K562 (cell line): ENCODE measurements around the gene ACAD10. TPM values are rescaled to one million over a fixed set of nuclear protein-coding genes. Genes with fewer than 3 reads are reported as not detected.

Experiments
- CEBPG ChIP-seq, 3 experiments: fragments of 200-800 bp in 1 of 3; sonication (Bioruptor generic) in 1 of 3; sonication (generic) in 1 of 3; formaldehyde crosslinking in 1 of 3; IDR thresholded peaks in 2 of 3; conservative IDR thresholded peaks in 1 of 3; 2 replicates each; pipeline versions ENCODE4 v1.6.1 to v1.8.0; 2016 to 2022; ENCODE audit warnings: missing compliant biosample characterization in 2 of 3, missing genetic modification characterization in 2 of 3, mild to moderate bottlenecking in 1 of 3, missing genetic modification reagents in 1 of 3
- DLX4 ChIP-seq: fragments of 250-450 bp; sonication (Bioruptor Pico); IDR thresholded peaks from 2 replicates; pipeline ENCODE4 v1.6.1; 2021; ENCODE audit warnings: mild to moderate bottlenecking
- FOXK1 ChIP-seq: sonication (generic); formaldehyde crosslinking; IDR thresholded peaks from 2 replicates; pipeline ENCODE4 v1.8.0; 2022; ENCODE audit warnings: missing genetic modification reagents, mild to moderate bottlenecking, borderline replicate concordance
- NFIX ChIP-seq: fragments of 250-450 bp; sonication (Bioruptor Pico); IDR thresholded peaks from 2 replicates; pipeline ENCODE4 v1.4.0; 2020; ENCODE audit warnings: low read depth, mild to moderate bottlenecking, moderate library complexity
- NRF1 ChIP-seq, 2 experiments: fragments of 450-650 bp; IDR thresholded peaks in 1 of 2; conservative IDR thresholded peaks in 1 of 2; 2 replicates each; pipeline ENCODE4 v1.6.1; 2014; ENCODE audit warnings: mild to moderate bottlenecking in 2 of 2
- OTX1 ChIP-seq: fragments of 450-650 bp; formaldehyde crosslinking; IDR thresholded peaks from 2 replicates; pipeline ENCODE4 v1.4.0; 2022; ENCODE audit warnings: mild to moderate bottlenecking
- POLR2H ChIP-seq: IDR thresholded peaks from 2 replicates; pipeline ENCODE4 v1.6.1; 2016; ENCODE audit warnings: missing genetic modification characterization, low read depth, mild to moderate bottlenecking, control low read depth, missing compliant biosample characterization, moderate library complexity
- RFX7 ChIP-seq: fragments of 250-450 bp; sonication (Bioruptor Pico); IDR thresholded peaks from 2 replicates; pipeline ENCODE4 v1.5.1; 2021; ENCODE audit warnings: mild to moderate bottlenecking
- SP2 ChIP-seq: IDR thresholded peaks from 2 replicates; pipeline ENCODE4 v1.6.1; 2011; ENCODE audit warnings: mild to moderate bottlenecking, low read depth, low read length, moderate library complexity; ENCODE audit not compliant: poor library complexity, severe bottlenecking; ENCODE audit errors: extremely low read depth
- TCFL5 ChIP-seq: fragments of 250-450 bp; sonication (Bioruptor Pico); conservative IDR thresholded peaks from 2 replicates; pipeline ENCODE4 v1.6.1; 2021; ENCODE audit warnings: mild to moderate bottlenecking, moderate library complexity, matching md5 sums
- THAP12 ChIP-seq: fragments of 250-450 bp; sonication (Bioruptor Pico); IDR thresholded peaks from 2 replicates; pipeline ENCODE4 v1.9.0; 2021; ENCODE audit warnings: mild to moderate bottlenecking, inconsistent platforms
- U2AF1 ChIP-seq: fragments of 200-400 bp; formaldehyde crosslinking; optimal IDR thresholded peaks from 2 replicates; pipeline ENCODE3; 2017; ENCODE audit warnings: mild to moderate bottlenecking, low read depth, low read length, moderate library complexity
- ZNF140 ChIP-seq: fragments of 250-450 bp; sonication (Bioruptor Pico); IDR thresholded peaks from 2 replicates; pipeline ENCODE4 v1.8.0; 2021; ENCODE audit warnings: moderate library complexity, mild to moderate bottlenecking, inconsistent platforms
- ZNF184 ChIP-seq: sonication (generic); formaldehyde crosslinking; IDR thresholded peaks from 2 replicates; pipeline ENCODE4 v1.5.0; 2020; ENCODE audit warnings: missing genetic modification reagents
- ZNF639 ChIP-seq, 2 experiments: fragments of 200-800 bp in 1 of 2; sonication (Bioruptor generic) in 1 of 2; sonication (generic) in 1 of 2; formaldehyde crosslinking in 1 of 2; IDR thresholded peaks in 1 of 2; conservative IDR thresholded peaks in 1 of 2; 2 replicates each; pipeline versions ENCODE4 v1.5.0 to v1.6.1; 2016 to 2020; ENCODE audit warnings: missing compliant biosample characterization in 1 of 2, missing genetic modification characterization in 1 of 2, missing genetic modification reagents in 1 of 2
- polyA plus RNA-seq, 8 experiments: library from polyadenylated mRNA; depleted of rRNA in 4 of 8; stranded (reverse) in 5 of 8; unstranded in 3 of 8; fragments of >200 nt; fragmentation: Nextera tagmentation in 2 of 8; fragmentation: Illumina TruSeq in 1 of 8; extraction: Ambion mirVana in 2 of 8; extraction: Trizol in 1 of 8; gene quantifications; 2 replicates each; pipeline versions ENCODE4 v1.2.1 to v1.2.3, GENCODE V29; 2011 to 2014; ENCODE audit warnings: inconsistent platforms in 1 of 8, missing spikeins in 1 of 8
- total RNA-seq, 7 experiments: library from RNA; depleted of rRNA in 6 of 7; stranded (reverse); fragments of >200 nt in 6 of 7; fragmentation: Illumina TruSeq in 2 of 7; extraction: Trizol in 2 of 7; gene quantifications; 2 replicates each; pipeline versions ENCODE4 v1.2.1 to v1.2.3, GENCODE V29; 2011 to 2021; ENCODE audit warnings: low replicate concordance in 1 of 7
- TF ChIP-seq, protein P1 (sequence below): fragments of 200-800 bp; sonication (Bioruptor generic); IDR thresholded peaks from 2 replicates; pipeline ENCODE4 v1.6.1; 2016; ENCODE audit warnings: missing genetic modification characterization, missing compliant biosample characterization

ACAD10 gene
- total and polyA plus RNA-seq, 9 of the 15 experiments (the other 6 are each of a cell fraction or from before 2014, with no cell fraction given) = 2.3 to 19.2 (median 12.0) TPM

- TF ChIP-seq RFX7 (CRISPR knock-in tag) = no peak
- peak; percentile 87 for TF ChIP-seq POLR2H (tag)
- no peak for TF ChIP-seq U2AF1
- no peak for TF ChIP-seq DLX4 (CRISPR knock-in tag)
- peak; percentile 54; the same call in 1 of the 2 replicates for TF ChIP-seq FOXK1 (CRISPR knock-in tag)
- TF ChIP-seq NRF1 (conservative IDR thresholded peaks at IDR 0.05 in 1 of 2, IDR thresholded peaks at IDR 0.05 in 1 of 2) = peak; percentile 92 to 94
- TF ChIP-seq OTX1 = no peak
- TF ChIP-seq ZNF639 (CRISPR knock-in tag; conservative IDR thresholded peaks at IDR 0.05 in 1 of 2, IDR thresholded peaks at IDR 0.05 in 1 of 2) = peak in 1 of 2 experiments; percentile 57; a peak in 1 of 4 replicates
- no peak for TF ChIP-seq NFIX (CRISPR knock-in tag)
- TF ChIP-seq ZNF184 (CRISPR knock-in tag) = no peak
- TF ChIP-seq THAP12 (CRISPR knock-in tag) = no peak; the same call in 1 of the 2 replicates
- peak; percentile 42; the same call in 1 of the 2 replicates for TF ChIP-seq CEBPG (CRISPR knock-in tag; IDR thresholded peaks at IDR 0.05)
- TF ChIP-seq CEBPG (tag; conservative IDR thresholded peaks at IDR 0.05 in 1 of 2, IDR thresholded peaks at IDR 0.05 in 1 of 2) = no peak
- no peak for TF ChIP-seq ZNF140 (CRISPR knock-in tag)
- no peak for TF ChIP-seq SP2
- TF ChIP-seq TCFL5 (CRISPR knock-in tag) = no peak
- TF ChIP-seq, protein P1, sequence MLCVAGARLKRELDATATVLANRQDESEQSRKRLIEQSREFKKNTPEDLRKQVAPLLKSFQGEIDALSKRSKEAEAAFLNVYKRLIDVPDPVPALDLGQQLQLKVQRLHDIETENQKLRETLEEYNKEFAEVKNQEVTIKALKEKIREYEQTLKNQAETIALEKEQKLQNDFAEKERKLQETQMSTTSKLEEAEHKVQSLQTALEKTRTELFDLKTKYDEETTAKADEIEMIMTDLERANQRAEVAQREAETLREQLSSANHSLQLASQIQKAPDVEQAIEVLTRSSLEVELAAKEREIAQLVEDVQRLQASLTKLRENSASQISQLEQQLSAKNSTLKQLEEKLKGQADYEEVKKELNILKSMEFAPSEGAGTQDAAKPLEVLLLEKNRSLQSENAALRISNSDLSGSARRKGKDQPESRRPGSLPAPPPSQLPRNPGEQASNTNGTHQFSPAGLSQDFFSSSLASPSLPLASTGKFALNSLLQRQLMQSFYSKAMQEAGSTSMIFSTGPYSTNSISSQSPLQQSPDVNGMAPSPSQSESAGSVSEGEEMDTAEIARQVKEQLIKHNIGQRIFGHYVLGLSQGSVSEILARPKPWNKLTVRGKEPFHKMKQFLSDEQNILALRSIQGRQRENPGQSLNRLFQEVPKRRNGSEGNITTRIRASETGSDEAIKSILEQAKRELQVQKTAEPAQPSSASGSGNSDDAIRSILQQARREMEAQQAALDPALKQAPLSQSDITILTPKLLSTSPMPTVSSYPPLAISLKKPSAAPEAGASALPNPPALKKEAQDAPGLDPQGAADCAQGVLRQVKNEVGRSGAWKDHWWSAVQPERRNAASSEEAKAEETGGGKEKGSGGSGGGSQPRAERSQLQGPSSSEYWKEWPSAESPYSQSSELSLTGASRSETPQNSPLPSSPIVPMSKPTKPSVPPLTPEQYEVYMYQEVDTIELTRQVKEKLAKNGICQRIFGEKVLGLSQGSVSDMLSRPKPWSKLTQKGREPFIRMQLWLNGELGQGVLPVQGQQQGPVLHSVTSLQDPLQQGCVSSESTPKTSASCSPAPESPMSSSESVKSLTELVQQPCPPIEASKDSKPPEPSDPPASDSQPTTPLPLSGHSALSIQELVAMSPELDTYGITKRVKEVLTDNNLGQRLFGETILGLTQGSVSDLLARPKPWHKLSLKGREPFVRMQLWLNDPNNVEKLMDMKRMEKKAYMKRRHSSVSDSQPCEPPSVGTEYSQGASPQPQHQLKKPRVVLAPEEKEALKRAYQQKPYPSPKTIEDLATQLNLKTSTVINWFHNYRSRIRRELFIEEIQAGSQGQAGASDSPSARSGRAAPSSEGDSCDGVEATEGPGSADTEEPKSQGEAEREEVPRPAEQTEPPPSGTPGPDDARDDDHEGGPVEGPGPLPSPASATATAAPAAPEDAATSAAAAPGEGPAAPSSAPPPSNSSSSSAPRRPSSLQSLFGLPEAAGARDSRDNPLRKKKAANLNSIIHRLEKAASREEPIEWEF (CRISPR knock-in tag) = no peak
Measured at GRCh38 chr12:111685811-111686573, at the start of gene ACAD10, which contains the start of gene BRAP (continued).
